ENCODE data around the gene FAR2. TPM values are rescaled to one million over a fixed set of nuclear protein-coding genes. Genes with fewer than 3 reads are reported as not detected.

The FAR2 gene
- polyA plus RNA-seq, 1 of the 3 experiments (the other 2 are of a cell fraction), result 7.4 TPM

GRCh38 chr12:29152223-29152868 lies 3.3 kb downstream of the FAR2 start:
- WGBS (ENCODE audit: low lambda C conversion rate), result 88% methylated on average over 1 of the region's 1 CpG
- ChIA-PET CTCF (interaction anchor here (0.9 to 3.1 kb wide), 2 partner anchors 48 to 166 kb away, joined by 5 to 11 read pairs; no protein-coding TSS in a partner anchor), POLR2A (no interaction called here)
- no peak overlapping the region for H3K9ac ChIP-seq
- H3K36me3 ChIP-seq (replicated peaks in 1 of 2; ENCODE audit: control insufficient read depth in 1 of 2, insufficient read depth in 2 of 2, low read length in 1 of 2), result no peaks in the 10 kb centered on the region
- H3K4me3 ChIP-seq (ENCODE audit: low read depth in 2 of 2, low read length in 1 of 2), result no peak overlapping the region
- no peak for TF ChIP-seq MEF2A (IDR thresholded peaks at IDR 0.05; ENCODE audit: borderline replicate concordance, low read depth)
- no peak for TF ChIP-seq MAX (IDR thresholded peaks at IDR 0.05; ENCODE audit: low read depth)
- no peak for TF ChIP-seq RAD21 (IDR thresholded peaks at IDR 0.05; ENCODE audit: low read length)
- TF ChIP-seq NFIC (IDR thresholded peaks at IDR 0.05; ENCODE audit: borderline replicate concordance), result no peak
- TF ChIP-seq GABPA (IDR thresholded peaks at IDR 0.05; ENCODE audit: low read depth), result no peak
- TF ChIP-seq ELF1 (IDR thresholded peaks at IDR 0.05), result no peak
- no peak for TF ChIP-seq TCF12 (IDR thresholded peaks at IDR 0.05)
- TF ChIP-seq SMC3 (IDR thresholded peaks at IDR 0.05; ENCODE audit: low read depth, low read length), result no peak
- no peak for TF ChIP-seq GATA2 (CRISPR knock-in tag; IDR thresholded peaks at IDR 0.05)
- no peak for TF ChIP-seq MXI1 (IDR thresholded peaks at IDR 0.05; ENCODE audit: low read depth, low read length)
- TF ChIP-seq CHD2 (IDR thresholded peaks at IDR 0.05; ENCODE audit: low read length, partially characterized antibody), result no peak
- TF ChIP-seq PBX3 (IDR thresholded peaks at IDR 0.05), result no peak
- TF ChIP-seq REST (IDR thresholded peaks at IDR 0.05; ENCODE audit: low read depth, low read length), result no peak
- no peak for TF ChIP-seq TAF1 (IDR thresholded peaks at IDR 0.05; ENCODE audit: borderline replicate concordance, low read depth, low read length)
- no peak for TF ChIP-seq RFX5 (IDR thresholded peaks at IDR 0.05; ENCODE audit: low read length)
- no peaks in the 10 kb centered on the region for H3K27me3 ChIP-seq (ENCODE audit: insufficient read depth)
- no peaks in the 10 kb centered on the region for H3K9me3 ChIP-seq
- H3K27ac ChIP-seq (ENCODE audit: low read depth in 2 of 2, low read length in 1 of 2), result peak overlapping the region in 1 of 2 experiments; percentile 16; a peak in 1 of 4 replicates
- H3K4me2 ChIP-seq, result no peak overlapping the region
- H3F3A ChIP-seq (replicated peaks; ENCODE audit: insufficient read depth), result peaks cover 3% of the 10 kb centered on the region
- no peaks in the 10 kb centered on the region for H3K9me2 ChIP-seq
- H3K4me1 ChIP-seq (ENCODE audit: control insufficient read depth in 1 of 2, insufficient read depth in 2 of 2, low read depth in 1 of 2, low read length in 1 of 2), result peaks cover 0 to 17% of the 10 kb centered on the region in 2 experiments; a peak in 2 of 4 replicates
- no peak overlapping the region for H2AFZ ChIP-seq (ENCODE audit: low read depth)
- H4K20me1 ChIP-seq (ENCODE audit: insufficient read depth), result no peaks in the 10 kb centered on the region
- no peaks in the 10 kb centered on the region for H3K79me2 ChIP-seq (ENCODE audit: insufficient read depth)
- DNase-seq, result no peak
